SU-DHL-6 (cell line): ENCODE measurements around the gene TMEM178B.
"Not testable (repeated sequence)": the region's sequence is repeated elsewhere in the genome, so short reads cannot be mapped to it uniquely, and the experiment has no call there.

ENCODE experiments used
- H2AFZ ChIP-seq: fragments of 200-600 bp; sonication (generic); 2 replicates; pipeline ENCODE4 v1.6.1; 2014; ENCODE audit warnings: low read depth, mild to moderate bottlenecking, moderate library complexity, mixed read lengths, antibody characterized with exemption, low read length; ENCODE audit not compliant: severe bottlenecking
- H3F3A ChIP-seq: fragments of 200-600 bp; shearing (Covaris generic); 2 replicates; pipeline ENCODE4 v1.6.0; 2016; ENCODE audit warnings: antibody characterized with exemption, mild to moderate bottlenecking; ENCODE audit not compliant: insufficient read depth
- H3K27ac ChIP-seq: fragments of 200-600 bp; sonication (generic); 2 replicates; pipeline ENCODE4 v1.5.1; 2016; ENCODE audit warnings: low read depth, mild to moderate bottlenecking, low read length, moderate library complexity, mixed read lengths
- H3K27me3 ChIP-seq: fragments of 200-600 bp; sonication (generic), shearing (Covaris generic); 2 replicates; pipeline ENCODE4 v1.6.0; 2014; ENCODE audit warnings: mild to moderate bottlenecking, low read length
- H3K36me3 ChIP-seq: fragments of 200-600 bp; sonication (generic); 2 replicates; pipeline ENCODE4 v1.6.1; 2014; ENCODE audit warnings: mild to moderate bottlenecking, low read length, mixed read lengths
- H3K4me2 ChIP-seq: fragments of 300-600, 200-600 bp; shearing (Covaris generic), sonication (generic); 2 replicates; pipeline ENCODE4 v1.6.0; 2014; ENCODE audit warnings: low read length, low read depth, mild to moderate bottlenecking; ENCODE audit not compliant: poor library complexity, severe bottlenecking
- H3K4me3 ChIP-seq: fragments of 200-600 bp; sonication (generic); 2 replicates; pipeline ENCODE4 v1.5.1; 2014; ENCODE audit warnings: antibody characterized with exemption, low read length, mild to moderate bottlenecking, mixed read lengths; ENCODE audit not compliant: insufficient read depth, poor library complexity, severe bottlenecking
- H3K79me2 ChIP-seq: fragments of 200-600 bp; sonication (generic); 2 replicates; pipeline ENCODE4 v1.6.1; 2014; ENCODE audit warnings: mild to moderate bottlenecking, low read length, moderate library complexity; ENCODE audit not compliant: insufficient read depth
- H3K9ac ChIP-seq: fragments of 200-600 bp; sonication (generic); 2 replicates; pipeline ENCODE4 v1.7.0; 2014; ENCODE audit warnings: mild to moderate bottlenecking, low read length
- H3K9me2 ChIP-seq: fragments of 200-600 bp; sonication (generic); replicated peaks from 2 replicates; pipeline ENCODE4 v1.6.1; 2014; ENCODE audit warnings: low read length; ENCODE audit not compliant: insufficient read depth
- H3K9me3 ChIP-seq: fragments of 200-600 bp; sonication (generic); 2 replicates; pipeline ENCODE4 v1.6.1; 2014; ENCODE audit warnings: low read length, mixed read lengths; ENCODE audit not compliant: insufficient read depth
- H4K20me1 ChIP-seq: fragments of 200-600 bp; sonication (generic); 2 replicates; pipeline ENCODE4 v1.6.1; 2014; ENCODE audit warnings: low read depth, mild to moderate bottlenecking, antibody characterized with exemption, low read length, moderate library complexity, mixed read lengths
- EZH2phosphoT487 ChIP-seq: fragments of 200-600 bp; sonication (generic), shearing (Covaris generic); conservative IDR thresholded peaks from 2 replicates; pipeline ENCODE4 v1.6.1; 2018; ENCODE audit warnings: mild to moderate bottlenecking, antibody characterized with exemption, low read length, moderate library complexity, mixed read lengths
- TF ChIP-seq, protein P1 (sequence below): fragments of 200-600 bp; sonication (generic); IDR thresholded peaks from one replicate; pipeline ENCODE4 v1.5.1; 2017; ENCODE audit warnings: antibody characterized with exemption, mild to moderate bottlenecking, low read length, moderate library complexity; ENCODE audit not compliant: insufficient read depth, poor library complexity, severe bottlenecking

Gene TMEM178B

DNA sequence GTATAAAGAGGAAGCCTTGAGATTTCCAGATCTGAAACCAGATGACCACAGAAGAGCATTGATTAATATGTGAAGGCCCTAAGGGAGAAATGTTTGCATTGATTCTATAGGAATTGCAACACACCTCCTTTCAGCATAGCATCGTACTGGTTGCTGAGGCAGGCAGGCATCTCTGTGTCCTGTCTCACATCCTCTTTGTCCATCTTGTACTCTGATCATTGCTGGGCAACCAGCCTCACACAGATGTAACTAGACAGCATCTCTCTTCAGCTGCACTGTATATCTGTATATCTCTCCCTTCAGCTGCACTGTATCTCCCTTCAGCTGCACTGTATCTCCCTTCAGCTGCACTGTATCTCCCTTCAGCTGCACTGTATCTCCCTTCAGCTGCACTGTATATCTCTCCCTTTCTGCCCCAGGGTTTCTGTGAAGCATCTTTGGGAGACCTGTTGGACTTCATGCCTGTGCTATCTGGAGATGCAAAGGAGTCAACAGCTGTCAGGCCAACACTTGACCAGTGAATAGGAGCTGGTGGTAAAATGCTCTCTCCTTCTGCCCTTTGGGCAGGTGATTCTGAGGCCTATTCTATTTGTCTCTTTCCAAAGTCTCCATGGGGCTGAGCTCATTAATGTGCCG, 40.3 kb downstream of the TMEM178B start:
- no peak for TF ChIP-seq EZH2phosphoT487
- TF ChIP-seq, protein P1, sequence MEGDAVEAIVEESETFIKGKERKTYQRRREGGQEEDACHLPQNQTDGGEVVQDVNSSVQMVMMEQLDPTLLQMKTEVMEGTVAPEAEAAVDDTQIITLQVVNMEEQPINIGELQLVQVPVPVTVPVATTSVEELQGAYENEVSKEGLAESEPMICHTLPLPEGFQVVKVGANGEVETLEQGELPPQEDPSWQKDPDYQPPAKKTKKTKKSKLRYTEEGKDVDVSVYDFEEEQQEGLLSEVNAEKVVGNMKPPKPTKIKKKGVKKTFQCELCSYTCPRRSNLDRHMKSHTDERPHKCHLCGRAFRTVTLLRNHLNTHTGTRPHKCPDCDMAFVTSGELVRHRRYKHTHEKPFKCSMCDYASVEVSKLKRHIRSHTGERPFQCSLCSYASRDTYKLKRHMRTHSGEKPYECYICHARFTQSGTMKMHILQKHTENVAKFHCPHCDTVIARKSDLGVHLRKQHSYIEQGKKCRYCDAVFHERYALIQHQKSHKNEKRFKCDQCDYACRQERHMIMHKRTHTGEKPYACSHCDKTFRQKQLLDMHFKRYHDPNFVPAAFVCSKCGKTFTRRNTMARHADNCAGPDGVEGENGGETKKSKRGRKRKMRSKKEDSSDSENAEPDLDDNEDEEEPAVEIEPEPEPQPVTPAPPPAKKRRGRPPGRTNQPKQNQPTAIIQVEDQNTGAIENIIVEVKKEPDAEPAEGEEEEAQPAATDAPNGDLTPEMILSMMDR, result no peak
- Histone ChIP-seq H3K4me2 (no peak overlapping the region), H2AFZ (no peak overlapping the region), H3K9me3 (no peaks in the 10 kb centered on the region), H3F3A (no peaks in the 10 kb centered on the region), H3K36me3 (no peaks in the 10 kb centered on the region), H3K9ac (no peak overlapping the region), H3K27me3 (no peaks in the 10 kb centered on the region), H3K4me3 (no peak overlapping the region), H3K27ac (no peak overlapping the region), H3K79me2 (no peaks in the 10 kb centered on the region), H3K9me2 (no peaks in the 10 kb centered on the region), H4K20me1 (no peaks in the 10 kb centered on the region)

DNA sequence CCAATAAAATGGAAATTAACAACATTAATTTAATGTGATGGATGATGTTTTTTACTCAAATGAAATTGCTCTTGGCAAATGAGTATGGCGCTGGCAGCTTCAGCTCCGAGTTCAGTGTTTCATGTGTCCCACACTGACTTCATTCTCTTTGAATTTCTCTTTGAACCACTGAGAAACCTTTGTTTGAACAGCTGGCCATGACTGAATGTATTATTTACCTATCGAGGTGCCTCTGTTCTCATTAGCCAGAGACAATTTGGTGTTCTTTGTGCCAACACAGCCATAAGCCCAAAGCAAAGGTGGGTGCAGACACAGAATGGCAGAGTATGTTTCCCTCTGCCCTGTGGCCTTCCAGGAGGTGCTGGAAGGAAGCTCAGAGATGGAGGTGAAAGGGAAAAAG, 42.1 kb downstream of the TMEM178B start:
- Histone ChIP-seq H3F3A (no peaks in the 10 kb centered on the region), H3K36me3 (no peaks in the 10 kb centered on the region), H3K27me3 (no peaks in the 10 kb centered on the region), H3K4me2 (no peak overlapping the region), H3K79me2 (no peaks in the 10 kb centered on the region), H2AFZ (no peak overlapping the region), H3K9ac (no peak overlapping the region), H3K9me3 (no peaks in the 10 kb centered on the region), H3K9me2 (no peaks in the 10 kb centered on the region), H4K20me1 (no peaks in the 10 kb centered on the region), H3K4me3 (no peak overlapping the region), H3K27ac (no peak overlapping the region)
- TF ChIP-seq EZH2phosphoT487, result no peak
- TF ChIP-seq, protein P1, result no peak

DNA sequence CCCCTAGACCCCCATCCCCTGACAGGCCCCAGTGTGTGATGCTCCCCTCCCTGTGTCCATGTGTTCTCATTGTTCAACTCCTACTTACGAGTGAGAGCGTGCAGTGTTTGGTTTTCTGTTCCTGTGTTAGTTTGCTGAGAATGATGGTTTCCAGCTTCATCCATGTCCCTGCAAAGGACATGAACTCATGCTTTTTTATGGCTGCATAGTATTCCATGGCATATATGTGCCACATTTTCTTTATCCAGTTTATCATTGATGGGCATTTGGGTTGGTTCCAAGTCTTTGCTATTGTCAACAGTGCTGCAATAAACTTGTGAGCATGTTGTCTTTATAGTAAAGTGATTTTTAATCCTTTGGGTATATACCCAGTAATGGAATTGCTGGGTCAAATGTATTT, 42.8 kb downstream of the TMEM178B start:
- not testable (repeated sequence) for H3K9me3 ChIP-seq, H3K79me2 ChIP-seq, H3K9me2 ChIP-seq, H4K20me1 ChIP-seq, H2AFZ ChIP-seq, H3K27ac ChIP-seq, H3K27me3 ChIP-seq, H3K4me2 ChIP-seq, H3F3A ChIP-seq, H3K4me3 ChIP-seq, H3K36me3 ChIP-seq, H3K9ac ChIP-seq

DNA sequence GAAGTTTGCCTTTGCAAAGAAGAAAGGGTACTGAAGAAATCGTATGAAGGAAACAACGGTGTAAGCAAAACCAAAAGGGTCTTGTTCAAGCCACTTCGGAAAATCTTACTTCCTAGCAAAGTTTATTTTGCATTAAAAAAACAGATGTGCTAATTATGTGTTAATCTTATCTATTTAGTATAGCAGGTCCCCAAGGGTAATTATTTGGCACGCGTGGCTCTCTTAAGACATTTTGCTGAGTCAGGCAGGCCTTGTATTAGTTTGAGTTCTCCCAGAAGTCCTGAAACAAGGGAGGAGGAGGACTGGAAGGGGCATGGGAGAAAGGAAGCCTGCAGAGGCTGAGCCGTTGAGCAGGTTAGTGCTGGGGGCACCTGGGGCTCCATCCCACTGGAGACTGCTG, 44.9 kb downstream of the TMEM178B start:
- H3K9me2 ChIP-seq, result no peaks in the 10 kb centered on the region
- no peaks in the 10 kb centered on the region for H3K27me3 ChIP-seq
- H3K36me3 ChIP-seq, result no peaks in the 10 kb centered on the region
- H3F3A ChIP-seq, result no peaks in the 10 kb centered on the region
- no peaks in the 10 kb centered on the region for H4K20me1 ChIP-seq
- no peak overlapping the region for H3K9ac ChIP-seq
- no peak overlapping the region for H3K4me3 ChIP-seq
- H3K27ac ChIP-seq, result no peak overlapping the region
- no peak overlapping the region for H2AFZ ChIP-seq
- TF ChIP-seq, protein P1, result no peak
- no peak for TF ChIP-seq EZH2phosphoT487
- H3K4me2 ChIP-seq, result no peak overlapping the region
- H3K9me3 ChIP-seq, result no peaks in the 10 kb centered on the region
- H3K79me2 ChIP-seq, result no peaks in the 10 kb centered on the region
